Lower leg skin (tissue), 3 donors: Measurements from ENCODE around the gene SFXN1.

Experiments used
- POLR2A ChIP-seq, 2 donors: fragments of 450-650 bp; IDR thresholded peaks; one replicate each; pipeline ENCODE4 v1.6.1; 2016 to 2017; ENCODE audit warnings: antibody characterized with exemption in 2 of 2, mild to moderate bottlenecking in 1 of 2, moderate library complexity in 1 of 2
- TF ChIP-seq, protein P1 (sequence below), 3 donors: fragments of 450-650 bp; IDR thresholded peaks; one replicate each; pipeline ENCODE4 v1.5.1; 2016; ENCODE audit warnings: antibody characterized with exemption in 3 of 3, mild to moderate bottlenecking in 3 of 3, moderate library complexity in 2 of 3

DNA sequence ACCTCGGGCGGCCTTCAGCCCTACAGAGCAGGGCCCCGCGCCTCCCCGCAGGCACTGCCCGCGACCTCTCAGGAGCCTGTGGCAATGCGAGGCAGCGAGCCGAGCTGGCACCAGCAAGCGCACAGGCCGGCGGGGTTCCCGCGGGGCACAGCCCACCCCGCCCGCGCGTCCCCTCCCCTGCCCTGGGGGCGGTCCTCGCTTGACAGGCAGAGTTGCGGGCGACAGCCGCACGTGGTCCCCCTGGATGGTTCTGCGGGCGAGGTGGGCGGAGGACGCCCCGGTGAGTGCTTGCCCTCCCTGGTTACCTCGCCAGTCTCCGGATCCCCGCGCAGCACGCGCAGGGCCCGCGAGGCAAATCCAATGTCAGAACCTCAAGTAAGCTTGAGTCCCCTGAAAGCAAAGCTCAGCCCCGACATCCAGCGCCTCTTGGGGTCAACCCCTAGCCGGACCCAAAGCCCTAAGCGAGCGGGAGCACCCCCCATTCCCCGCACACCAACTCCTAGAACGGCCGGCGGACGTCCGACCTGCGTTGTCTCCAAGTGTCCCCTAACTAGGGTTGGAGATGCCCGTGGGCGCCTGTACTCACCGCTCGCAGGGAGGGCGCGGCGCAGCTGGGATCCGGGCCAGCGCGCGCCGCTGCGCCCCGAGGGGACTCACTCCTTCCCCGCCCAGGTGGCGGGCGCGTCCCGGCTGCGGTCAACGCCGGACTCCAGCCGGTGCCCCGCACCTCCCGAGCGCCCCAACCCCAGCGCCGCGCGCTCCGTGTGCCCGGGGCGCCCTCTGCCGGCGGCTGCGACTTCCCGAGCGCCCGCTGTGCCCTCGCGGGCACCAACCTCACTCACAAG lies 34.1 kb upstream of the SFXN1 start, which contains the start of gene DRD1:
- no peak for TF ChIP-seq POLR2A (IDR thresholded peaks at IDR 0.05)
- TF ChIP-seq, protein P1, sequence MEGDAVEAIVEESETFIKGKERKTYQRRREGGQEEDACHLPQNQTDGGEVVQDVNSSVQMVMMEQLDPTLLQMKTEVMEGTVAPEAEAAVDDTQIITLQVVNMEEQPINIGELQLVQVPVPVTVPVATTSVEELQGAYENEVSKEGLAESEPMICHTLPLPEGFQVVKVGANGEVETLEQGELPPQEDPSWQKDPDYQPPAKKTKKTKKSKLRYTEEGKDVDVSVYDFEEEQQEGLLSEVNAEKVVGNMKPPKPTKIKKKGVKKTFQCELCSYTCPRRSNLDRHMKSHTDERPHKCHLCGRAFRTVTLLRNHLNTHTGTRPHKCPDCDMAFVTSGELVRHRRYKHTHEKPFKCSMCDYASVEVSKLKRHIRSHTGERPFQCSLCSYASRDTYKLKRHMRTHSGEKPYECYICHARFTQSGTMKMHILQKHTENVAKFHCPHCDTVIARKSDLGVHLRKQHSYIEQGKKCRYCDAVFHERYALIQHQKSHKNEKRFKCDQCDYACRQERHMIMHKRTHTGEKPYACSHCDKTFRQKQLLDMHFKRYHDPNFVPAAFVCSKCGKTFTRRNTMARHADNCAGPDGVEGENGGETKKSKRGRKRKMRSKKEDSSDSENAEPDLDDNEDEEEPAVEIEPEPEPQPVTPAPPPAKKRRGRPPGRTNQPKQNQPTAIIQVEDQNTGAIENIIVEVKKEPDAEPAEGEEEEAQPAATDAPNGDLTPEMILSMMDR (IDR thresholded peaks at IDR 0.05) = no peak
